ENCODE results near the gene FOXC1.

The FOXC1 gene

GRCh38 chr6:1624851-1625781 lies 15.4 kb downstream of the FOXC1 start:
- peak; percentile 65 for DNase-seq

- no peak for DNase-seq
Measured at GRCh38 chr6:1625794-1626435, 16.2 kb downstream of the FOXC1 start.

- DNase-seq, result no peak
Measured at GRCh38 chr6:1626481-1626880, 16.8 kb downstream of the FOXC1 start.

GRCh38 chr6:1627827-1628560 lies 18.3 kb downstream of the FOXC1 start:
- DNase-seq, result no peak

GRCh38 chr6:1629316-1629715 lies 19.6 kb downstream of the FOXC1 start:
- no peak for DNase-seq

- no peak for DNase-seq
Measured at GRCh38 chr6:1630212-1630770, 20.6 kb downstream of the FOXC1 start.

GRCh38 chr6:1630771-1631217 lies 21.1 kb downstream of the FOXC1 start:
- no peak for DNase-seq

GRCh38 chr6:1631251-1631650 lies 21.5 kb downstream of the FOXC1 start:
- no peak for DNase-seq

GRCh38 chr6:1633366-1634021 lies 23.8 kb downstream of the FOXC1 start:
- DNase-seq, result no peak

GRCh38 chr6:1634081-1634480 lies 24.4 kb downstream of the FOXC1 start:
- DNase-seq, result no peak

- no peak for DNase-seq
Measured at GRCh38 chr6:1635305-1636010, 25.7 kb downstream of the FOXC1 start.

- DNase-seq, result no peak
Measured at GRCh38 chr6:1636272-1636825, 26.6 kb downstream of the FOXC1 start.

GRCh38 chr6:1636971-1637871 lies 27.5 kb downstream of the FOXC1 start:
- DNase-seq, result no peak

GRCh38 chr6:1639430-1639829 lies 29.7 kb downstream of the FOXC1 start:
- no peak for DNase-seq

GRCh38 chr6:1640476-1640875 lies 30.8 kb downstream of the FOXC1 start:
- DNase-seq, result no peak

- no peak for DNase-seq
Measured at GRCh38 chr6:1641343-1641885, 31.7 kb downstream of the FOXC1 start.

- DNase-seq, result no peak
Measured at GRCh38 chr6:1643111-1643510, 33.4 kb downstream of the FOXC1 start.

- no peak for DNase-seq
Measured at GRCh38 chr6:1643830-1644445, 34.2 kb downstream of the FOXC1 start.

- DNase-seq, result peak; percentile 52
Measured at GRCh38 chr6:1644516-1645060, 34.9 kb downstream of the FOXC1 start.

Measured in inflammatory macrophage treated with lipopolysaccharide for 4 hours (primary cell).